ENCODE results near the gene DOK7. TPM values are rescaled to one million over a fixed set of nuclear protein-coding genes. Genes with fewer than 3 reads are reported as not detected.

The DOK7 gene
- total and polyA plus RNA-seq, 2 of the 4 experiments (the other 2 are of a cell fraction) = not detected

DNA sequence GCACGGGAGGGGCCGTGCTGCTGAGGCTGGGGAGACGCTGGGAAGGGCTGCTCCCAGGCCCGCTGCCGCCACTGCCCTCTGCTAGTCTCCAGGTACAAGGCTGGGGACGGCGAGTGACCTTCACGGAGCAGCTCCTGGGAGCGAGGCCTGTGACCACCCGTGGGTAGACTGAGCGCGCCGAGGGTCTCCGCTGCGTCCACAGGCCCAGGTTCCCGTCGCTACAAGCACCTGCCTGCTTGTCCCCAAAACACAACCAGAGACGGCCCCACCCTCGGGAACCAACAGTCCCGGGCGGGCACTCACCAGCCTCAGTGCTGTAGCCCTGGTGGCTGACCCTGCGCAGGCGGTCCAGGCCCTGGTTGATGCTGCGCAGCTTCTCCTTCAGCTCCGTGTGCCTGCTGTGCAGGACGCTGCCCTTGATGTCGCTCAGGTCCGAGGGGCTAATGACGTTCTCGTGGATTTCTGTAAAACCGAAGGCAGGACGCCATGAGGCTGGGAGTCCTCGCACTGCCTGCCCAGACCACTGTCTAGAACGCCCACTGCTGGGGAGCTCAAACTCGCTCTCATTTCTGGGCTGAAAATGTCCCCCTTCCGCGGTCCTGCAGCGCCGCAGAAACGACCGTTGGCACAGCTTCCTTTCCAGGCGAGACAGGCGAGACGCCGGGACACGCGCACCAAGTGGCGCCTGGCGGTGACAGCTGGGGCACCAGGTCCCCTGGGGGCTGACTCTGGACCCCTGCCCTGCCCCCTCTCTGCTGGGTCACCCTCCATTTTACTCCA, 54.8 kb downstream of the DOK7 start:
- dilution Hi-C loops (cut with HindIII; ENCODE audit: low sequenced_read_pairs, unreplicated experiment) (no loop called here), intact Hi-C loops (cut with micrococcal nuclease) (no loop called here), in situ Hi-C loops (cut with MboI; ENCODE audit: low sequenced_read_pairs) (no loop called here)
- H3K4me1 ChIP-seq (ENCODE audit: control insufficient read depth, insufficient read depth, low read length) = no peaks in the 10 kb centered on the region
- H3K56ac ChIP-seq (ENCODE audit: extremely low read depth, insufficient read depth, low read length) = no peak overlapping the region
- no peaks in the 10 kb centered on the region for H3K79me1 ChIP-seq (ENCODE audit: low read depth in 1 of 2, low read length in 2 of 2)
- TF ChIP-seq MXI1 (IDR thresholded peaks at IDR 0.05; ENCODE audit: borderline replicate concordance, low read depth, low read length) (no peak), RCOR1 (IDR thresholded peaks at IDR 0.05; ENCODE audit: insufficient replicate concordance, low read length) (no peak), BHLHE40 (IDR thresholded peaks at IDR 0.05; ENCODE audit: low read depth, low read length) (no peak), POLR2A (IDR thresholded peaks at IDR 0.05; ENCODE audit: low read depth, low read length) (no peak)
- TF ChIP-seq, protein P1, sequence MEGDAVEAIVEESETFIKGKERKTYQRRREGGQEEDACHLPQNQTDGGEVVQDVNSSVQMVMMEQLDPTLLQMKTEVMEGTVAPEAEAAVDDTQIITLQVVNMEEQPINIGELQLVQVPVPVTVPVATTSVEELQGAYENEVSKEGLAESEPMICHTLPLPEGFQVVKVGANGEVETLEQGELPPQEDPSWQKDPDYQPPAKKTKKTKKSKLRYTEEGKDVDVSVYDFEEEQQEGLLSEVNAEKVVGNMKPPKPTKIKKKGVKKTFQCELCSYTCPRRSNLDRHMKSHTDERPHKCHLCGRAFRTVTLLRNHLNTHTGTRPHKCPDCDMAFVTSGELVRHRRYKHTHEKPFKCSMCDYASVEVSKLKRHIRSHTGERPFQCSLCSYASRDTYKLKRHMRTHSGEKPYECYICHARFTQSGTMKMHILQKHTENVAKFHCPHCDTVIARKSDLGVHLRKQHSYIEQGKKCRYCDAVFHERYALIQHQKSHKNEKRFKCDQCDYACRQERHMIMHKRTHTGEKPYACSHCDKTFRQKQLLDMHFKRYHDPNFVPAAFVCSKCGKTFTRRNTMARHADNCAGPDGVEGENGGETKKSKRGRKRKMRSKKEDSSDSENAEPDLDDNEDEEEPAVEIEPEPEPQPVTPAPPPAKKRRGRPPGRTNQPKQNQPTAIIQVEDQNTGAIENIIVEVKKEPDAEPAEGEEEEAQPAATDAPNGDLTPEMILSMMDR (conservative IDR thresholded peaks at IDR 0.05; ENCODE audit: low read depth, low read length) = no peak
- H2BK20ac ChIP-seq (ENCODE audit: low read depth, low read length) = no peak overlapping the region
- H3K23ac ChIP-seq (ENCODE audit: low read depth, low read length) = no peak overlapping the region
- ChIA-PET POLR2A (ENCODE audit: unreplicated experiment) (no interaction called here), CTCF (no interaction called here)
- H2BK15ac ChIP-seq (ENCODE audit: low read depth, low read length) = no peak overlapping the region
- H2AK5ac ChIP-seq (ENCODE audit: low read depth, low read length) = no peak overlapping the region
- ATAC-seq (ENCODE audit: low read depth) (no peak), DNase-seq (no peak)
- no peak overlapping the region for H3K27ac ChIP-seq (ENCODE audit: insufficient read depth, low read length)
- 95% methylated on average over 26 of the region's 49 CpGs; no CpG with 5 or more reads in 1 of the 2 experiments for WGBS, 2 experiments (ENCODE audit: extremely low coverage in 2 of 2, insufficient read length in 1 of 2)
- no peak overlapping the region for H4K91ac ChIP-seq (ENCODE audit: insufficient read depth, low read depth, low read length)
- H4K20me1 ChIP-seq (ENCODE audit: insufficient read depth, low read length) = peaks cover 8% of the 10 kb centered on the region
- H4K8ac ChIP-seq (ENCODE audit: low read depth in 2 of 2, low read length in 2 of 2) = no peak overlapping the region
- H3K4ac ChIP-seq (ENCODE audit: low read depth, low read length) = no peak overlapping the region
- H3K27me3 ChIP-seq (ENCODE audit: control insufficient read depth, insufficient read depth, low read length) = no peaks in the 10 kb centered on the region
- BruUV-seq (replicated peaks) = no TSS peak
- H3K14ac ChIP-seq (replicated peaks; ENCODE audit: low read depth, low read length) = no peak overlapping the region
- no peaks in the 10 kb centered on the region for H3K9me3 ChIP-seq (ENCODE audit: control insufficient read depth, insufficient read depth, low read length)
- H3K4me2 ChIP-seq (ENCODE audit: low read depth, low read length) = no peak overlapping the region
- H2AK9ac ChIP-seq (replicated peaks; ENCODE audit: low read depth, low read length, poor library complexity) = no peak overlapping the region
- no peak overlapping the region for H2BK120ac ChIP-seq (ENCODE audit: low read depth, low read length)
- H4K5ac ChIP-seq (ENCODE audit: low read depth, low read length) = no peak overlapping the region
- H2BK5ac ChIP-seq (ENCODE audit: low read depth, low read length, poor library complexity, severe bottlenecking) = no peak overlapping the region
- no peak overlapping the region for H3K4me3 ChIP-seq (ENCODE audit: insufficient read depth, low read depth, low read length)
- H2AFZ ChIP-seq (replicated peaks; ENCODE audit: low read length, poor library complexity) = peak overlapping the region; percentile 41
- no peak overlapping the region for H3K9ac ChIP-seq (ENCODE audit: low read depth, low read length)
- no peak overlapping the region for H3K18ac ChIP-seq (ENCODE audit: low read depth, low read length)
- H3K9me1 ChIP-seq (ENCODE audit: insufficient read depth, low read length) = no peaks in the 10 kb centered on the region
- H3K36me3 ChIP-seq (ENCODE audit: control insufficient read depth, insufficient read depth, low read length) = peaks cover 70% of the 10 kb centered on the region
